SJSA1 (cell line): Measurements from ENCODE around the gene KANSL1. TPM values are rescaled to one million over a fixed set of nuclear protein-coding genes. Genes with fewer than 3 reads are reported as not detected.
"Not testable (repeated sequence)": the region's sequence is repeated elsewhere in the genome, so short reads cannot be mapped to it uniquely, and the experiment has no call there.

ENCODE experiments used
- DNase-seq, 2 experiments: peaks; one replicate each; pipeline ENCODE4 v3.0.0-alpha.2; 2015 to 2020; ENCODE audit warnings: low spot score in 2 of 2, low read depth in 1 of 2
- H3K27ac ChIP-seq: fragments of 250-450 bp; sonication (Bioruptor Pico); 2 replicates; pipeline ENCODE4 v1.5.1; 2020; ENCODE audit warnings: mild to moderate bottlenecking, moderate library complexity
- H3K27me3 ChIP-seq: fragments of 250-450 bp; sonication (Bioruptor Pico); replicated peaks from 2 replicates; pipeline ENCODE4 v1.5.1; 2020; ENCODE audit warnings: mild to moderate bottlenecking, moderate library complexity
- H3K36me3 ChIP-seq: fragments of 250-450 bp; sonication (Bioruptor Pico); 2 replicates; pipeline ENCODE4 v1.5.1; 2020; ENCODE audit warnings: mild to moderate bottlenecking
- H3K4me1 ChIP-seq: fragments of 250-450 bp; sonication (Bioruptor Pico); replicated peaks from 2 replicates; pipeline ENCODE4 v1.6.1; 2021; ENCODE audit warnings: mild to moderate bottlenecking
- H3K4me3 ChIP-seq: fragments of 250-450 bp; sonication (Bioruptor Pico); 2 replicates; pipeline ENCODE4 v1.5.1; 2020; ENCODE audit warnings: mild to moderate bottlenecking
- H3K9me3 ChIP-seq: fragments of 250-450 bp; sonication (Bioruptor Pico); replicated peaks from 2 replicates; pipeline ENCODE4 v1.5.1; 2020; ENCODE audit warnings: mild to moderate bottlenecking
- total RNA-seq: library from RNA; depleted of rRNA; stranded (reverse); fragments of >200 nt; shearing (Covaris generic); gene quantifications from 2 replicates; pipeline ENCODE4 v1.2.3, GENCODE V29; 2014

Gene KANSL1
- total RNA-seq, 1 experiment from 2014 or later = 37.9 TPM

DNA sequence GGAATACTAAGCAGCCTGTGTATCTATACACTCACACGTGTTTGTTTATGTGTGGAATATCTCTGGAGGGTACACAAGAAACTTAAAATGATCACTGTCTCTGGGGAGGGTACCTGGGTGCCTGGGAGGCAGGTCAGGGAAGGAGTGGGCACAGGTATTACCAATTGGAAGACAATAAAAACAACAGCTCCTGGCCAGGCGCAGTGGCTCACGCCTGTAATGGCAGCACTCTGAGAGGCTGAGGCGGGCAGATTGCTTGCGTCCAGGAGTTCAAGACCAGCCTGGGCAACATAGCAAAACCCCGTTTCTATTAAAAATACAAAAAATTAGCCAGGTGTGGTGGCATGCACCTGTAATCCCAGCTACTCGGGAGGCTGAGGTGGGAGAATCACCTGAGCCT lies 169.9 kb downstream of the KANSL1 start:
- not testable (repeated sequence) for H3K4me3 ChIP-seq, H3K27me3 ChIP-seq, DNase-seq, H3K9me3 ChIP-seq, H3K4me1 ChIP-seq, H3K27ac ChIP-seq
- peaks cover 35% of the 10 kb centered on the region for H3K36me3 ChIP-seq

DNA sequence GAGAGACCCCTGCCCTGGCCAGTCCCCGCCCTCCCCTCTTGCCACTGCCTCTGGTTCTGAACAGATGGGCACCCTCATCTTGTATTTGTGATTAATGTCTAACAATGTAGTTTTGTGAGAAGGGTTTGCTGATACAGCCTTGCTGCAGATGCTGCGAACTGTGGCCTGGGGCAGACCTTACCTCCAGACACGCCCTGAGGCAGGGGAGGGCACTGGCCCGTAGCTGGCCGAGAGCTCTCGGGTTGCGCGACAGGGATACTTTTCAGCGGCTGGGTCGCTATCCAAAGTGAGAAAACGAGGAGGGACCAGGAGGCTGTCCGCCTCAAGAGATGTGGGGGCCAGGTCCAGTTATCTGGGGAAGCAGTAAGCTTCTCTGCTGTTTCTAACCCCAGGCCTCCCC lies 172.2 kb downstream of the KANSL1 start:
- DNase-seq = no peak
- H3K27ac ChIP-seq = no peak overlapping the region
- H3K4me1 ChIP-seq = no peaks in the 10 kb centered on the region
- no peaks in the 10 kb centered on the region for H3K9me3 ChIP-seq
- peaks cover 12% of the 10 kb centered on the region for H3K36me3 ChIP-seq
- no peaks in the 10 kb centered on the region for H3K27me3 ChIP-seq
- H3K4me3 ChIP-seq = no peak overlapping the region

DNA sequence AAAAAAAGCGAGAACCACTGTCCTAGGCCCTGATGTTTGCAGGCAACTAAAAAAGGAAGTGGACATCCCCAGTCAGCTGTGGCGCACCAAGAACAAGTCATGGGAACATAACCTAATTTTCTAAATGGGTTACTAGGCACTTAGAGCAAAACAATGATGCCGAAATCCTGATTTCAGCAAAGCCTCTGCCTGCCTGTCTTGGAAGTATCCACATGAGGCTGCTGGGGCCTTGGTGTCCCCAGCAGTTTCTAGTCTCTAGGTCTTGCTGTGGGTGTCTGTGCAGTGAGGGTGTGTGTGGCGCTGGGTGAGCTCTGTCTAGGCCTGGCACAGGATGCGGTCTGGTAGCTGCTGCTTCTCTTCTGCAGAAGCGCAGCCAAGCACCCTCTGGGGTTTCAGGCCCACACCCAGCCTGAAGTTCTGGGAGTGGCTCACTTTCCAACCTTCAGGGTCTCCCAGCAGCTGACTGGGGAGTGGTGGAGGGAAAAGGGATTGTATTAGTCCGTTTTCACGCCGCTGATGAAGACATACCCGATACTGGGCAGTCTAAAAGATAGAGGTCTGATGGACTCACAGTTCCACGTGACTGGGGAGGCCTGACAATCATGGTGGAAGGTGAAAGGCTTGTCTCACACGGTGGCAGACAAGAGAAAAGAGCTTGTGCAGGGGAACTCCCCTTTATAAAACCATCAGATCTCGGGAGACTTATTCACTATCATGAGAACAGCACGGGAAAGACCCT lies 173.0 kb downstream of the KANSL1 start:
- no peaks in the 10 kb centered on the region for H3K9me3 ChIP-seq
- H3K27me3 ChIP-seq = no peaks in the 10 kb centered on the region
- H3K27ac ChIP-seq = no peak overlapping the region
- H3K4me3 ChIP-seq = no peak overlapping the region
- H3K4me1 ChIP-seq = no peaks in the 10 kb centered on the region
- peaks cover 6% of the 10 kb centered on the region for H3K36me3 ChIP-seq
- DNase-seq = no peak

DNA sequence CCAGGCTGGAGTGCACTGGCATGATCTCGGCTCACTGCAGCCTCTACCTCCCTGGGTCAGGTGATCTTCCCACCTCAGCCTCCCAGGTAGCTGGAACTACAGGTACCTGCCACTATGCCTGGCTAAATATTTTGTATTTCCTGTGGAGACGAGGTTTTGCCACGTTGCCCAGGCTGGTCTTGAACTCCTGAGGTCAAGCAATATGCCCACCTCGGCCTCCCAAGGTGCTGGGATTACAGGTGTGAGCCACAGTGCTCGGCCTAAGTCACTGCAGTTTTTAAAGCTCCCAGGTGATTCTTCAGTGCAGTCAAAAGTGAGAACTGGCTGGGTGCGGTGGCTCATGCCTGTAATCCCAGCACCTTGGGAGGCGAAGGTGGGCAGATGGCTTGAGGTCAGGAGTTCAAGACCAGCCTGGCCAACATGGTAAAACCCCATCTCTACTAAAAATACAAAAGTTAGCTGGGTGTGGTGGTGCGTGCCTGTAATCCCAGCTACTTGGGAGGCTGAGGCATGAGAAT lies 173.8 kb downstream of the KANSL1 start:
- not testable (repeated sequence) for H3K4me1 ChIP-seq, H3K9me3 ChIP-seq, DNase-seq, H3K27ac ChIP-seq, H3K27me3 ChIP-seq, H3K36me3 ChIP-seq, H3K4me3 ChIP-seq

- Histone ChIP-seq H3K9me3 (no peaks in the 10 kb centered on the region), H3K27me3 (no peaks in the 10 kb centered on the region; the same call in 1 of the 2 replicates), H3K27ac (no peak overlapping the region), H3K36me3 (no peaks in the 10 kb centered on the region), H3K4me1 (no peaks in the 10 kb centered on the region), H3K4me3 (no peak overlapping the region)
- DNase-seq = no peak
These were observed 179.6 kb downstream of the KANSL1 start for GRCh38 chr17:46013502-46014165.

GRCh38 chr17:46013127-46013501 lies 180.1 kb downstream of the KANSL1 start:
- Histone ChIP-seq H3K4me3 (no peak overlapping the region), H3K4me1 (no peaks in the 10 kb centered on the region), H3K27me3 (no peaks in the 10 kb centered on the region; the same call in 1 of the 2 replicates), H3K9me3 (no peaks in the 10 kb centered on the region), H3K36me3 (no peaks in the 10 kb centered on the region), H3K27ac (no peak overlapping the region)
- DNase-seq = no peak

- no peaks in the 10 kb centered on the region for H3K4me1 ChIP-seq
- no peak for DNase-seq
- H3K27ac ChIP-seq = no peak overlapping the region
- no peak overlapping the region for H3K4me3 ChIP-seq
- H3K27me3 ChIP-seq = no peaks in the 10 kb centered on the region; the same call in 1 of the 2 replicates
- H3K9me3 ChIP-seq = no peaks in the 10 kb centered on the region
- no peaks in the 10 kb centered on the region for H3K36me3 ChIP-seq
These were observed 180.6 kb downstream of the KANSL1 start for GRCh38 chr17:46012506-46013079.

DNA sequence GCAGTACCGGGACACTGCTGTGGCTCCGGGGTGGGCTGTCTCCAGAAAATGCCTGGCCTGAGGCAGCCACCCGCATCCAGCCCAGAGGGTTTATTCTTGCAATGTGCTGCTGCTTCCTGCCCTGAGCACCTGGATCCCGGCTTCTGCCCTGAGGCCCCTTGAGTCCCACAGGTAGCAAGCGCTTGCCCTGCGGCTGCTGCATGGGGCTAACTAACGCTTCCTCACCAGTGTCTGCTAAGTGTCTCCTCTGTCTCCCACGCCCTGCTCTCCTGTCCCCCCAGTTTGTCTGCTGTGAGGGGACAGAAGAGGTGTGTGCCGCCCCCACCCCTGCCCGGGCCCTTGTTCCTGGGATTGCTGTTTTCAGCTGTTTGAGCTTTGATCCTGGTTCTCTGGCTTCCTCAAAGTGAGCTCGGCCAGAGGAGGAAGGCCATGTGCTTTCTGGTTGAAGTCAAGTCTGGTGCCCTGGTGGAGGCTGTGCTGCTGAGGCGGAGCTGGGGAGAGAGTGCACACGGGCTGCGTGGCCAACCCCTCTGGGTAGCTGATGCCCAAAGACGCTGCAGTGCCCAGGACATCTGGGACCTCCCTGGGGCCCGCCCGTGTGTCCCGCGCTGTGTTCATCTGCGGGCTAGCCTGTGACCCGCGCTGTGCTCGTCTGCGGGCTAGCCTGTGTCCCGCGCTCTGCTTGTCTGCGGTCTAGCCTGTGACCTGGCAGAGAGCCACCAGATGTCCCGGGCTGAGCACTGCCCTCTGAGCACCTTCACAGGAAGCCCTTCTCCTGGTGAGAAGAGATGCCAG lies 181.3 kb downstream of the KANSL1 start:
- H3K4me3 ChIP-seq = no peak overlapping the region
- H3K27me3 ChIP-seq = no peaks in the 10 kb centered on the region; the same call in 1 of the 2 replicates
- H3K4me1 ChIP-seq = no peaks in the 10 kb centered on the region
- DNase-seq = no peak
- H3K36me3 ChIP-seq = no peaks in the 10 kb centered on the region
- H3K27ac ChIP-seq = no peak overlapping the region
- H3K9me3 ChIP-seq = no peaks in the 10 kb centered on the region

DNA sequence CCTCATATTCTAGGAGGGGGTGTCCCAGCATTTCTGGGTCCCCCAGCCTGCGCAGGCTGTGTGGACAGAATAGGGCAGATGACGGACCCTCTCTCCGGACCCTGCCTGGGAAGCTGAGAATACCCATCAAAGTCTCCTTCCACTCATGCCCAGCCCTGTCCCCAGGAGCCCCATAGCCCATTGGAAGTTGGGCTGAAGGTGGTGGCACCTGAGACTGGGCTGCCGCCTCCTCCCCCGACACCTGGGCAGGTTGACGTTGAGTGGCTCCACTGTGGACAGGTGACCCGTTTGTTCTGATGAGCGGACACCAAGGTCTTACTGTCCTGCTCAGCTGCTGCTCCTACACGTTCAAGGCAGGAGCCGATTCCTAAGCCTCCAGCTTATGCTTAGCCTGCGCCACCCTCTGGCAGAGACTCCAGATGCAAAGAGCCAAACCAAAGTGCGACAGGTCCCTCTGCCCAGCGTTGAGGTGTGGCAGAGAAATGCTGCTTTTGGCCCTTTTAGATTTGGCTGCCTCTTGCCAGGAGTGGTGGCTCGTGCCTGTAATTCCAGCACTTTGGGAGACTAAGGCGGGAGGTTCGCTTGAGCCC lies 182.5 kb downstream of the KANSL1 start:
- H3K27ac ChIP-seq = no peak overlapping the region
- H3K27me3 ChIP-seq = no peaks in the 10 kb centered on the region; the same call in none of the 2 replicates
- DNase-seq = no peak
- no peak overlapping the region for H3K4me3 ChIP-seq
- H3K36me3 ChIP-seq = no peaks in the 10 kb centered on the region
- no peaks in the 10 kb centered on the region for H3K4me1 ChIP-seq
- no peaks in the 10 kb centered on the region for H3K9me3 ChIP-seq

GRCh38 chr17:46009681-46010596 lies 183.3 kb downstream of the KANSL1 start:
- DNase-seq = no peak
- no peak overlapping the region for H3K4me3 ChIP-seq
- H3K27ac ChIP-seq = no peak overlapping the region
- no peaks in the 10 kb centered on the region for H3K9me3 ChIP-seq
- no peaks in the 10 kb centered on the region; the same call in none of the 2 replicates for H3K27me3 ChIP-seq
- H3K4me1 ChIP-seq = no peaks in the 10 kb centered on the region
- H3K36me3 ChIP-seq = no peaks in the 10 kb centered on the region

- H3K27ac ChIP-seq = no peak overlapping the region
- H3K9me3 ChIP-seq = no peaks in the 10 kb centered on the region
- H3K4me1 ChIP-seq = no peaks in the 10 kb centered on the region
- no peak for DNase-seq
- no peaks in the 10 kb centered on the region; the same call in none of the 2 replicates for H3K27me3 ChIP-seq
- H3K4me3 ChIP-seq = no peak overlapping the region
- H3K36me3 ChIP-seq = no peaks in the 10 kb centered on the region
These were observed 184.6 kb downstream of the KANSL1 start for GRCh38 chr17:46008591-46008990.

DNA sequence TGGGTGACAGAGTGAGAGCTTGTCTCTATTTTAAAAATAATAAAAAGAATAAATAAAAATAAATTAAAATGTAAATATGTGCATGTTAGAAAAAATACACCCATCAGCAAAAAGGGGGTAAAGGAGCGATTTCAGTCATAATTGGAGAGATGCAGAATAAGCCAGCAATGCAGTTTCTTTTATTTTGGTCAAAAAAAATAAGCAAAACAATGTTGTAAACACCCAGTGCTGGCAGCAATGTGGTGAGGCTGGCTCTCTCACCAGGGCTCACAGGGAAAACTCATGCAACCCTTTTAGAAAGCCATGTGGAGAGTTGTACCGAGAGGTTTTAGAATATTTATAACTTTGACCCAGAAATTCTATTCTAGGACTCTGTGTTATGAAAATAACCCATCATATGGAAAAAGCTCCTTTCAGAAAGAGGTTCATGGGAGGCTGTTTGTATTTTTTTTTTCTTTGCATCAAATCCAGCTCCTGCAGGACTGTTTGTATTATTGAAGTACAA lies 185.7 kb downstream of the KANSL1 start:
- DNase-seq = no peak
- no peak overlapping the region for H3K27ac ChIP-seq

More for the DNA sequence above, 185.7 kb downstream of the KANSL1 start:
- no peaks in the 10 kb centered on the region for H3K36me3 ChIP-seq
- no peaks in the 10 kb centered on the region; the same call in none of the 2 replicates for H3K27me3 ChIP-seq
- no peak overlapping the region for H3K4me3 ChIP-seq
- no peaks in the 10 kb centered on the region for H3K9me3 ChIP-seq
- no peaks in the 10 kb centered on the region for H3K4me1 ChIP-seq
